ENCODE results near the gene C12orf57. TPM values are rescaled to one million over a fixed set of nuclear protein-coding genes. Genes with fewer than 3 reads are reported as not detected.

Gene C12orf57
- total and polyA plus RNA-seq, 2 of the 13 experiments (the other 11 are each of a cell fraction or from before 2014, with no cell fraction given), result 84.0 to 287 TPM

DNA sequence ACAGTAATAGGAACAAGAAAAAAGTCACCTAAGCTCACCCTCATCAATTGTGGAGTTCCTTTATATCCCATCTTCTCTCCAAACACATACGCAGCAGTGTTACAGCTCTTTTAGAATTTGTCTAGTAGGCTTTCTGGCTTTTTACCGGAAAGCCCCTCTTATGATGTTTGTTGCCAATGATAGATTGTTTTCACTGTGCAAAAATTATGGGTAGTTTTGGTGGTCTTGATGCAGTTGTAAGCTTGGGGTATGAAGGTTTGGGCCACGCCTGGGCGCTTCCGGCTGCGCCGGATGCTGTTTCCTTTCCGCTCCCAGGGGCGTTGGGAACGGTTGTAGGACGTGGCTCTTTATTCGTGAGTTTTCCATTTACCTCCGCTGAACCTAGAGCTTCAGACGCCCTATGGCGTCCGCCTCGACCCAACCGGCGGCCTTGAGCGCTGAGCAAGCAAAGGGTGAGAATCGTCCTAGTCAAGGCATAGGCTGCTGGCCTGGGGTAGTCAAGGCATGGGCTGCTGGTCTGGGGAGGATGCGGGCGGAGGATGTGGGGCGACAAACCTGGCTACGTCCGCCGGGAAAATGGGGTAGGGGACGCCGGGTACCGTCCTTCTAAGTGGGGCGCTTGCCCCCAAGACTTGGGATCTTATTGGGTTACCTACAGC is at the start of gene C12orf57, which contains the start of gene RNU7-1 (continued):
- TF ChIP-seq, protein P1, sequence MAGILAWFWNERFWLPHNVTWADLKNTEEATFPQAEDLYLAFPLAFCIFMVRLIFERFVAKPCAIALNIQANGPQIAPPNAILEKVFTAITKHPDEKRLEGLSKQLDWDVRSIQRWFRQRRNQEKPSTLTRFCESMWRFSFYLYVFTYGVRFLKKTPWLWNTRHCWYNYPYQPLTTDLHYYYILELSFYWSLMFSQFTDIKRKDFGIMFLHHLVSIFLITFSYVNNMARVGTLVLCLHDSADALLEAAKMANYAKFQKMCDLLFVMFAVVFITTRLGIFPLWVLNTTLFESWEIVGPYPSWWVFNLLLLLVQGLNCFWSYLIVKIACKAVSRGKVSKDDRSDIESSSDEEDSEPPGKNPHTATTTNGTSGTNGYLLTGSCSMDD (CRISPR knock-in tag; IDR thresholded peaks at IDR 0.05), result no peak
- TF ChIP-seq FLYWCH1 (CRISPR knock-in tag; IDR thresholded peaks at IDR 0.05), result peak; percentile 57; the same call in 1 of the 2 replicates
- no peak; the same call in 1 of the 2 replicates for TF ChIP-seq ZNF138 (CRISPR knock-in tag; IDR thresholded peaks at IDR 0.05; ENCODE audit: low read depth)
- peak; percentile 100 for TF ChIP-seq CBX1 (IDR thresholded peaks at IDR 0.05; ENCODE audit: low read depth)
- peak; percentile 53; the same call in 1 of the 2 replicates for TF ChIP-seq FOXK1 (CRISPR knock-in tag; IDR thresholded peaks at IDR 0.05; ENCODE audit: borderline replicate concordance, low read depth)
- TF ChIP-seq ZNF598 (CRISPR knock-in tag; IDR thresholded peaks at IDR 0.05; ENCODE audit: borderline replicate concordance), result no peak
- TF ChIP-seq ZNF746 (CRISPR knock-in tag; IDR thresholded peaks at IDR 0.05), result peak; percentile 54; the same call in 1 of the 2 replicates
- TF ChIP-seq GABPB1 (CRISPR knock-in tag; IDR thresholded peaks at IDR 0.05), result peak; percentile 62
- TF ChIP-seq TBP (CRISPR knock-in tag; IDR thresholded peaks at IDR 0.05), result no peak
- no peak for TF ChIP-seq NFE2L2 (IDR thresholded peaks at IDR 0.05; ENCODE audit: low read length)
- TF ChIP-seq MZF1 (CRISPR knock-in tag; IDR thresholded peaks at IDR 0.05; ENCODE audit: borderline replicate concordance), result no peak
- TF ChIP-seq ASH2L (IDR thresholded peaks at IDR 0.05; ENCODE audit: insufficient read length, low read depth, low read length), result no peak
- TF ChIP-seq, protein P2, sequence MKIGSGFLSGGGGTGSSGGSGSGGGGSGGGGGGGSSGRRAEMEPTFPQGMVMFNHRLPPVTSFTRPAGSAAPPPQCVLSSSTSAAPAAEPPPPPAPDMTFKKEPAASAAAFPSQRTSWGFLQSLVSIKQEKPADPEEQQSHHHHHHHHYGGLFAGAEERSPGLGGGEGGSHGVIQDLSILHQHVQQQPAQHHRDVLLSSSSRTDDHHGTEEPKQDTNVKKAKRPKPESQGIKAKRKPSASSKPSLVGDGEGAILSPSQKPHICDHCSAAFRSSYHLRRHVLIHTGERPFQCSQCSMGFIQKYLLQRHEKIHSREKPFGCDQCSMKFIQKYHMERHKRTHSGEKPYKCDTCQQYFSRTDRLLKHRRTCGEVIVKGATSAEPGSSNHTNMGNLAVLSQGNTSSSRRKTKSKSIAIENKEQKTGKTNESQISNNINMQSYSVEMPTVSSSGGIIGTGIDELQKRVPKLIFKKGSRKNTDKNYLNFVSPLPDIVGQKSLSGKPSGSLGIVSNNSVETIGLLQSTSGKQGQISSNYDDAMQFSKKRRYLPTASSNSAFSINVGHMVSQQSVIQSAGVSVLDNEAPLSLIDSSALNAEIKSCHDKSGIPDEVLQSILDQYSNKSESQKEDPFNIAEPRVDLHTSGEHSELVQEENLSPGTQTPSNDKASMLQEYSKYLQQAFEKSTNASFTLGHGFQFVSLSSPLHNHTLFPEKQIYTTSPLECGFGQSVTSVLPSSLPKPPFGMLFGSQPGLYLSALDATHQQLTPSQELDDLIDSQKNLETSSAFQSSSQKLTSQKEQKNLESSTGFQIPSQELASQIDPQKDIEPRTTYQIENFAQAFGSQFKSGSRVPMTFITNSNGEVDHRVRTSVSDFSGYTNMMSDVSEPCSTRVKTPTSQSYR (CRISPR knock-in tag; IDR thresholded peaks at IDR 0.05; ENCODE audit: borderline replicate concordance), result no peak
- TF ChIP-seq ZNF572 (CRISPR knock-in tag; IDR thresholded peaks at IDR 0.05), result no peak
- TF ChIP-seq, protein P3, sequence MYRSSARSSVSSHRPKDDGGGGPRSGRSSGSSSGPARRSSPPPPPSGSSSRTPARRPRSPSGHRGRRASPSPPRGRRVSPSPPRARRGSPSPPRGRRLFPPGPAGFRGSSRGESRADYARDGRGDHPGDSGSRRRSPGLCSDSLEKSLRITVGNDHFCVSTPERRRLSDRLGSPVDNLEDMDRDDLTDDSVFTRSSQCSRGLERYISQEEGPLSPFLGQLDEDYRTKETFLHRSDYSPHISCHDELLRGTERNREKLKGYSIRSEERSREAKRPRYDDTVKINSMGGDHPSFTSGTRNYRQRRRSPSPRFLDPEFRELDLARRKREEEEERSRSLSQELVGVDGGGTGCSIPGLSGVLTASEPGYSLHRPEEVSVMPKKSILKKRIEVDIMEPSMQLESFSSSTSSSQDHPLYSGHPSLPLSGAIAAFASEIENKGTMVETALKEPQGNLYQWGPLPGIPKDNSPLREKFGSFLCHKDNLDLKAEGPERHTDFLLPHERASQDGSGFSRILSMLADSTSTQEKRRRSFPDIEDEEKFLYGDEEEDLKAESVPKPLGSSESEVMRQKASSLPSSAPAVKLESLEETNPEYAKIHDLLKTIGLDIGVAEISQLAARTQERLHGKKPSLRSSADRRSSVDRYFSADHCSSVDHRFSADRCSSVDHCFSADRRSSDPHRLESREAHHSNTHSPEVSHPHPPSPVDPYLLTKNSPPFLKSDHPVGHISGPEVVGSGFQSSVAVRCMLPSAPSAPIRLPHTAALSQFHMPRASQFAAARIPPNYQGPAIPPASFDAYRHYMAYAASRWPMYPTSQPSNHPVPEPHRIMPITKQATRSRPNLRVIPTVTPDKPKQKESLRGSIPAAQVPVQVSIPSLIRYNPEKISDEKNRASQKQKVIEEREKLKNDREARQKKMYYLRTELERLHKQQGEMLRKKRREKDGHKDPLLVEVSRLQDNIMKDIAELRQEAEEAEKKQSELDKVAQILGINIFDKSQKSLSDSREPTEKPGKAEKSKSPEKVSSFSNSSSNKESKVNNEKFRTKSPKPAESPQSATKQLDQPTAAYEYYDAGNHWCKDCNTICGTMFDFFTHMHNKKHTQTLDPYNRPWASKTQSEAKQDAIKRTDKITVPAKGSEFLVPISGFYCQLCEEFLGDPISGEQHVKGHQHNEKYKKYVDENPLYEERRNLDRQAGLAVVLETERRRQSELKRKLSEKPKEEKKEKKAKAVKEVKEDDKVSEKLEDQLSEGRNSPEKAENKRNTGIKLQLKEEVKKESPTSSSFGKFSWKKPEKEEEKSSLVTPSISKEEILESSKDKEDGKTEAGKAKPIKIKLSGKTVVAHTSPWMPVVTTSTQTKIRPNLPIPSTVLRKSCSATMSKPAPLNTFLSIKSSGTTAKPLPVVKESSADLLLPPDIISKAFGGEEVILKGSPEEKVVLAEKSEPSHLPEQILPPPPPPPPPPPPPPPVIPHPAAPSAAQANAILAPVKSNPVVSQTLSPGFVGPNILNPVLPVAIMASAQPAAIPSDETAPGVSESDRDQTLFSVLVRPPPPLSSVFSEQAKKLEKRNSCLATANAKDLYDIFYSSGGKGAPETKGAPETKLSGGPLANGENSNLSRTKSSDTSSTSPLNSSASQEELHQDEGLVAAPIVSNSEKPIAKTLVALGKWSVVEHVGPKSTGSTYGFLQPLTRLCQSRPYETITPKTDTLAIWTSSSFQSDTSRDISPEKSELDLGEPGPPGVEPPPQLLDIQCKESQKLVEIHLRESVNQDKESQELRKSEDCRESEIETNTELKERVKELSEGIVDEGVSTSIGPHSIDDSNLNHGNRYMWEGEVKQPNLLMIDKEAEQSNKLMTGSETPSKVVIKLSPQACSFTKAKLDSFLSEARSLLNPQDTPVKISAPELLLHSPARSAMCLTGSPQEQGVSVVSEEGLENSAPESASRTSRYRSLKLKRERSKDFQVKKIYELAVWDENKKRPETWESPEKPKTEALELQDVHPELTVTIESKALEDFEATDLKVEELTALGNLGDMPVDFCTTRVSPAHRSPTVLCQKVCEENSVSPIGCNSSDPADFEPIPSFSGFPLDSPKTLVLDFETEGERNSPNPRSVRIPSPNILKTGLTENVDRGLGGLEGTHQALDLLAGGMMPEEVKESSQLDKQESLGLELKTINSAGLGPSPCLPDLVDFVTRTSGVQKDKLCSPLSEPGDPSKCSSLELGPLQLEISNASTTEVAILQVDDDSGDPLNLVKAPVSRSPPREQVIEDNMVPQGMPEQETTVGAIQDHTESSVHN (CRISPR knock-in tag; IDR thresholded peaks at IDR 0.05), result no peak
- TF ChIP-seq, protein P4, sequence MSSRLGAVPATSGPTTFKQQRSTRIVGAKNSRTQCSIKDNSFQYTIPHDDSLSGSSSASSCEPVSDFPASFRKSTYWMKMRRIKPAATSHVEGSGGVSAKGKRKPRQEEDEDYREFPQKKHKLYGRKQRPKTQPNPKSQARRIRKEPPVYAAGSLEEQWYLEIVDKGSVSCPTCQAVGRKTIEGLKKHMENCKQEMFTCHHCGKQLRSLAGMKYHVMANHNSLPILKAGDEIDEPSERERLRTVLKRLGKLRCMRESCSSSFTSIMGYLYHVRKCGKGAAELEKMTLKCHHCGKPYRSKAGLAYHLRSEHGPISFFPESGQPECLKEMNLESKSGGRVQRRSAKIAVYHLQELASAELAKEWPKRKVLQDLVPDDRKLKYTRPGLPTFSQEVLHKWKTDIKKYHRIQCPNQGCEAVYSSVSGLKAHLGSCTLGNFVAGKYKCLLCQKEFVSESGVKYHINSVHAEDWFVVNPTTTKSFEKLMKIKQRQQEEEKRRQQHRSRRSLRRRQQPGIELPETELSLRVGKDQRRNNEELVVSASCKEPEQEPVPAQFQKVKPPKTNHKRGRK (CRISPR knock-in tag; IDR thresholded peaks at IDR 0.05), result no peak
